Measurements from ENCODE around the gene ROR1. TPM values are rescaled to one million over a fixed set of nuclear protein-coding genes. Genes with fewer than 3 reads are reported as not detected.

ROR1 gene
- total RNA-seq, 5 donors from 2014 or later (not counting 1 experiment from before 2014, with no cell fraction given) = 0.15 to 2.0 (median 0.33) TPM; not detected in 1

DNA sequence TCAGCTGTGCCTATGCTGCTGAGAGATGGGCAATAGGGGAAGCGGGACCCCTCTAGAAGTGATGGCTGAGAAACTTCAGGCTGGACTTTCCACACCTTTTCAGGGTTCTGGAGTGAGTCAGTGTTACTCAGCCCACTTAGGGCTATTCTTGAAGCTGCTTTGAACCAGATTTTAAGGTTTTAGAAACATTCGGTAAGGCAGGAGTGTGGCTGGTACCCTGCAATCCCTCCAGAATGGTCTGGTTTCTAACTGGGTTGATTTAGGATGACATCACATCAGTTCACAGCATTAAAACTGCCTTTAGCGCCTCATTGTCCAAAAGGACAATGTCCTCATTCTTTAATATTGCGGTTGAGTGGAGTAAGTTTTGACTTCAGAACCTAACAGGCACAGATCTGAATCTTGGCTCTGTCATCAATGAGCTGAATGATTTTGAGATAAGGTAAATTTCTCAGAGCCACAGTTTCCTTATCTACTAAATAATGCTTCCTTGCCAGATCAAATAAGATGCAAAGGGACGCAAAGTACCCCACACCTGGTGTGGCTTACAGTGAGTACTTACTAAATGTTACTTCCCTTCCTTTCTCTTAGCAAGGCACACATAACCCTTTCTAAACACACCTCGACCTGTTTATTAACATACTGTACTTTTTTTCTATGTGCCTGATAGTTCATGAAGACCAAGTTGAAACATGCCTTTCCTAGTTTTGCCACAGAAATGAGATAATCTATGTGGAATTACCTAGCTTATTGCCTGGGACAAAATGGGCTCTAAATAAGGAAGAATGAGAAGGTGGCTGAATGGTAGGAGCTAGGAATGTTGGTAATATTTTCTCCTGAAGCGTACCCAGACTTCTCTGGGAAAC, 209.8 kb downstream of the ROR1 start:
- H3K4me3 Mint-ChIP-seq = no peak overlapping the region
- ATAC-seq (replicated peaks in 1 of 4) = no peak

DNA sequence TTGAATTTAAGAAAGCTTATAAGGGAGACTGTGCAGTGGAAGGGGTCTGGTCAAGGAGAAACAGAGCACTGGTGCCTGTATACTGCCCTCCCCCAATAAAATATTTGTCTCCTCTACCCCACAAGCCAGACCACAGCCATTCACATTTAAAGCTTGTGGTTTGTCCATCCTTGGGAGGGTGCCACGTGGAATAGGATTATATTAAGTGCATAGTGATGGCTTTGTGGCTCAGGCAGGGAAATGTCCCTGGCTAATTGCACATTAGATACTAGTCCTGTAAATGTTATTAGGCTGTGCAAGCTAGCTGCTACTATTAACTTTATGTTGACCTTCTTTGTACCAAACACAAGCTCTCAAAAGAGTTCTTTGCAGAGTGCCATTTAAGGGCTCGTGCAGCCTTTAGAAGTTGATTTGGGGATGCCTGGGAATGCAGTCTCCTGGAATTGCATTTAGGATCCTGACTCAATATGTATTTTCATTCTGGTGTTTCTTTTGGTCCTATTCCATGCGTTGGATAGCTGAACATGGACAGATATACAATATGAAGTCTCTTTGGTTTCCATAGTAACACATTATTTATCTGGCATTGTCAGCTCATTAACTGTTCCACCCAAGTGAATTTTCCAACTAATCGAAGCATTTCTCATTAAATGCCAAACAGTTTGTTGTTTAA, 210.6 kb downstream of the ROR1 start:
- WGBS (ENCODE audit: insufficient coverage) = 100% methylated on average over 1 of the region's 4 CpGs
- Mint-ChIP-seq H3K27ac (no peak overlapping the region), H3K36me3 (no peaks in the 10 kb centered on the region), H3K4me3 (no peak overlapping the region), H3K27me3 (peaks cover 2 to 5% of the 10 kb centered on the region in 2 donors), H3K4me1 (no peaks in the 10 kb centered on the region), H3K9me3 (peaks cover 0 to under 1% (median 0%) of the 10 kb centered on the region in 3 donors)
- DNase-seq (no peak), ATAC-seq (replicated peaks in 1 of 4) (no peak)
- ChIA-PET POLR2A (no interaction called here), CTCF (no interaction called here)
- no peaks in the 10 kb centered on the region for H3K4me1 ChIP-seq (ENCODE audit: control insufficient read depth in 1 of 2, extremely low read depth in 1 of 2, insufficient read depth in 2 of 2, low read length in 2 of 2)
- no peaks in the 10 kb centered on the region for H3K9me3 ChIP-seq
- no peak overlapping the region for H3K27ac ChIP-seq (ENCODE audit: low read length)
- H3K27me3 ChIP-seq (replicated peaks in 1 of 2; ENCODE audit: control insufficient read depth in 2 of 2, extremely low read depth in 1 of 2, insufficient read depth in 2 of 2, low read length in 1 of 2) = no peaks in the 10 kb centered on the region
- H3K4me3 ChIP-seq (ENCODE audit: control insufficient read depth in 1 of 2, extremely low read depth in 1 of 2, low read length in 1 of 2) = no peak overlapping the region
- no peaks in the 10 kb centered on the region for H3K36me3 ChIP-seq (ENCODE audit: control insufficient read depth in 2 of 2, extremely low read depth in 1 of 2, insufficient read depth in 1 of 2, low read length in 1 of 2)

More for the DNA sequence above, 209.8 kb downstream of the ROR1 start:
- H3K4me1 ChIP-seq (ENCODE audit: control insufficient read depth in 1 of 2, extremely low read depth in 1 of 2, insufficient read depth in 2 of 2, low read length in 2 of 2) = no peaks in the 10 kb centered on the region
- DNase-seq = no peak
- no peaks in the 10 kb centered on the region for H3K36me3 ChIP-seq (ENCODE audit: control insufficient read depth in 2 of 2, extremely low read depth in 1 of 2, insufficient read depth in 1 of 2, low read length in 1 of 2)
- no peaks in the 10 kb centered on the region for H3K4me1 Mint-ChIP-seq
- ChIA-PET CTCF (interaction anchor here in 1 of 2 donors (0.6 kb wide), 1 partner anchor 27 kb away, joined by 3 read pairs; no protein-coding TSS in a partner anchor), POLR2A (no interaction called here)
- no peaks in the 10 kb centered on the region for H3K36me3 Mint-ChIP-seq
- no peak overlapping the region for H3K4me3 ChIP-seq (ENCODE audit: control insufficient read depth in 1 of 2, extremely low read depth in 1 of 2, low read length in 1 of 2)
- WGBS (ENCODE audit: insufficient coverage) = 50% methylated on average over 3 of the region's 7 CpGs
- no peaks in the 10 kb centered on the region for H3K27me3 ChIP-seq (replicated peaks in 1 of 2; ENCODE audit: control insufficient read depth in 2 of 2, extremely low read depth in 1 of 2, insufficient read depth in 2 of 2, low read length in 1 of 2)
- no peaks in the 10 kb centered on the region for H3K9me3 Mint-ChIP-seq
- no peak overlapping the region for H3K27ac ChIP-seq (ENCODE audit: low read length)
- no peak overlapping the region for H3K27ac Mint-ChIP-seq
- peaks cover 2 to 3% of the 10 kb centered on the region in 2 donors for H3K27me3 Mint-ChIP-seq
- no peaks in the 10 kb centered on the region for H3K9me3 ChIP-seq

GRCh38 chr1:63984930-63985290, 211.1 kb downstream of the ROR1 start:
- Mint-ChIP-seq H3K4me1 (no peaks in the 10 kb centered on the region), H3K36me3 (no peaks in the 10 kb centered on the region), H3K4me3 (no peak overlapping the region), H3K9me3 (peaks cover 0 to 6% (median 4%) of the 10 kb centered on the region in 3 donors), H3K27ac (no peak overlapping the region), H3K27me3 (peaks cover 4 to 10% of the 10 kb centered on the region in 2 donors)
- ChIA-PET POLR2A (no interaction called here), CTCF (no interaction called here)
- Histone ChIP-seq H3K4me3 (ENCODE audit: control insufficient read depth in 1 of 2, extremely low read depth in 1 of 2, low read length in 1 of 2) (no peak overlapping the region), H3K4me1 (ENCODE audit: control insufficient read depth in 1 of 2, extremely low read depth in 1 of 2, insufficient read depth in 2 of 2, low read length in 2 of 2) (no peaks in the 10 kb centered on the region), H3K27me3 (replicated peaks in 1 of 2; ENCODE audit: control insufficient read depth in 2 of 2, extremely low read depth in 1 of 2, insufficient read depth in 2 of 2, low read length in 1 of 2) (no peaks in the 10 kb centered on the region), H3K36me3 (ENCODE audit: control insufficient read depth in 2 of 2, extremely low read depth in 1 of 2, insufficient read depth in 1 of 2, low read length in 1 of 2) (no peaks in the 10 kb centered on the region), H3K27ac (ENCODE audit: low read length) (no peak overlapping the region), H3K9me3 (no peaks in the 10 kb centered on the region)
- 100% methylated on average over 1 of the region's 5 CpGs for WGBS (ENCODE audit: insufficient coverage)
- DNase-seq (no peak), ATAC-seq (replicated peaks in 1 of 4) (no peak)

- ATAC-seq (replicated peaks in 1 of 4) (no peak), DNase-seq (no peak)
- Histone ChIP-seq H3K4me1 (ENCODE audit: control insufficient read depth in 1 of 2, extremely low read depth in 1 of 2, insufficient read depth in 2 of 2, low read length in 2 of 2) (no peaks in the 10 kb centered on the region), H3K9me3 (no peaks in the 10 kb centered on the region), H3K4me3 (ENCODE audit: control insufficient read depth in 1 of 2, extremely low read depth in 1 of 2, low read length in 1 of 2) (no peak overlapping the region), H3K36me3 (ENCODE audit: control insufficient read depth in 2 of 2, extremely low read depth in 1 of 2, insufficient read depth in 1 of 2, low read length in 1 of 2) (no peaks in the 10 kb centered on the region), H3K27me3 (replicated peaks in 1 of 2; ENCODE audit: control insufficient read depth in 2 of 2, extremely low read depth in 1 of 2, insufficient read depth in 2 of 2, low read length in 1 of 2) (no peaks in the 10 kb centered on the region), H3K27ac (ENCODE audit: low read length) (no peak overlapping the region)
- H3K9me3 Mint-ChIP-seq = peaks cover 0 to 6% (median 5%) of the 10 kb centered on the region in 3 donors
- no peaks in the 10 kb centered on the region for H3K36me3 Mint-ChIP-seq
- no CpG with 5 or more reads among the region's 2 CpGs for WGBS (ENCODE audit: insufficient coverage)
- peaks cover 5 to 13% of the 10 kb centered on the region in 2 donors for H3K27me3 Mint-ChIP-seq
- CTCF ChIA-PET = no interaction called here
- no peaks in the 10 kb centered on the region for H3K4me1 Mint-ChIP-seq
- no peak overlapping the region for H3K4me3 Mint-ChIP-seq
- POLR2A ChIA-PET = no interaction called here
- H3K27ac Mint-ChIP-seq = no peak overlapping the region
Observed at GRCh38 chr1:63987014-63987627, 213.3 kb downstream of the ROR1 start.

GRCh38 chr1:63987628-63988024, 213.8 kb downstream of the ROR1 start:
- H3K4me1 ChIP-seq (ENCODE audit: control insufficient read depth in 1 of 2, extremely low read depth in 1 of 2, insufficient read depth in 2 of 2, low read length in 2 of 2) = no peaks in the 10 kb centered on the region
- CTCF ChIA-PET = no interaction called here
- H3K27me3 ChIP-seq (replicated peaks in 1 of 2; ENCODE audit: control insufficient read depth in 2 of 2, extremely low read depth in 1 of 2, insufficient read depth in 2 of 2, low read length in 1 of 2) = no peaks in the 10 kb centered on the region
- H3K36me3 ChIP-seq (ENCODE audit: control insufficient read depth in 2 of 2, extremely low read depth in 1 of 2, insufficient read depth in 1 of 2, low read length in 1 of 2) = no peaks in the 10 kb centered on the region
- H3K4me1 Mint-ChIP-seq = no peaks in the 10 kb centered on the region
- H3K27ac Mint-ChIP-seq = no peak overlapping the region
- POLR2A ChIA-PET = no interaction called here
- H3K4me3 ChIP-seq (ENCODE audit: control insufficient read depth in 1 of 2, extremely low read depth in 1 of 2, low read length in 1 of 2) = no peak overlapping the region
- no peak overlapping the region for H3K4me3 Mint-ChIP-seq
- H3K36me3 Mint-ChIP-seq = no peaks in the 10 kb centered on the region
- peaks cover 0 to 6% (median 5%) of the 10 kb centered on the region in 3 donors for H3K9me3 Mint-ChIP-seq
- WGBS (ENCODE audit: insufficient coverage) = no CpG with 5 or more reads among the region's 3 CpGs
- no peak for DNase-seq
- H3K27me3 Mint-ChIP-seq = peaks cover 5 to 13% of the 10 kb centered on the region in 2 donors
- no peak for ATAC-seq (replicated peaks in 1 of 4)
- no peak overlapping the region for H3K27ac ChIP-seq (ENCODE audit: low read length)
- no peaks in the 10 kb centered on the region for H3K9me3 ChIP-seq

GRCh38 chr1:63988941-63989340, 215.1 kb downstream of the ROR1 start:
- ChIA-PET CTCF (no interaction called here), POLR2A (no interaction called here)
- peaks cover 3 to 17% of the 10 kb centered on the region in 2 donors for H3K27me3 Mint-ChIP-seq
- Histone ChIP-seq H3K4me1 (ENCODE audit: control insufficient read depth in 1 of 2, extremely low read depth in 1 of 2, insufficient read depth in 2 of 2, low read length in 2 of 2) (no peaks in the 10 kb centered on the region), H3K9me3 (no peaks in the 10 kb centered on the region), H3K27me3 (replicated peaks in 1 of 2; ENCODE audit: control insufficient read depth in 2 of 2, extremely low read depth in 1 of 2, insufficient read depth in 2 of 2, low read length in 1 of 2) (no peaks in the 10 kb centered on the region), H3K36me3 (ENCODE audit: control insufficient read depth in 2 of 2, extremely low read depth in 1 of 2, insufficient read depth in 1 of 2, low read length in 1 of 2) (no peaks in the 10 kb centered on the region), H3K27ac (ENCODE audit: low read length) (no peak overlapping the region), H3K4me3 (ENCODE audit: control insufficient read depth in 1 of 2, extremely low read depth in 1 of 2, low read length in 1 of 2) (no peak overlapping the region)
- no peak for DNase-seq
- WGBS (ENCODE audit: insufficient coverage) = no CpG with 5 or more reads among the region's 2 CpGs
- H3K9me3 Mint-ChIP-seq = peaks cover 0 to 6% (median 5%) of the 10 kb centered on the region in 3 donors
- H3K4me3 Mint-ChIP-seq = no peak overlapping the region
- no peaks in the 10 kb centered on the region for H3K4me1 Mint-ChIP-seq
- ATAC-seq (replicated peaks in 1 of 4) = no peak
- H3K27ac Mint-ChIP-seq = no peak overlapping the region
- no peaks in the 10 kb centered on the region for H3K36me3 Mint-ChIP-seq
